Left lung (tissue), 10 donors: ENCODE results near the gene CRTC1. TPM values are rescaled to one million over a fixed set of nuclear protein-coding genes. Genes with fewer than 3 reads are reported as not detected.

Experiments
- ATAC-seq: fragments of 200-7000 bp; cut with Tn5 transposase; one replicate; pipeline ENCODE4 v1.9.1; 2020; ENCODE audit warnings: moderate library complexity
- DNase-seq, 4 donors: peaks; one replicate each; pipeline ENCODE4 v3.0.0-alpha.2; 2013 to 2020
- H3K27ac ChIP-seq, 2 donors: fragments of 200-600 bp; sonication (generic) in 1 of 2; one replicate each; pipeline versions ENCODE4 v1.5.0 to v1.8.0; 2020 to 2021
- H3K27me3 ChIP-seq, 2 donors: fragments of 200-600 bp; sonication (generic) in 1 of 2; one replicate each; pipeline versions ENCODE4 v1.5.0 to v1.8.0; 2020 to 2021
- H3K36me3 ChIP-seq, 2 donors: fragments of 200-600 bp; sonication (generic) in 1 of 2; one replicate each; pipeline versions ENCODE4 v1.5.0 to v1.8.0; 2020 to 2021
- H3K4me1 ChIP-seq, 2 donors: fragments of 200-600 bp; one replicate each; pipeline ENCODE4 v1.8.0; 2021
- H3K4me3 ChIP-seq, 2 donors: fragments of 200-600 bp; sonication (generic) in 1 of 2; one replicate each; pipeline versions ENCODE4 v1.5.0 to v1.8.0; 2020 to 2021; ENCODE audit warnings: mild to moderate bottlenecking in 1 of 2
- H3K9me3 ChIP-seq, 2 donors: fragments of 200-600 bp; sonication (generic) in 1 of 2; one replicate each; pipeline versions ENCODE4 v1.5.0 to v1.8.0; 2020 to 2021
- CTCF ChIP-seq, 2 donors: fragments of 200-600 bp; sonication (generic) in 1 of 2; IDR thresholded peaks; one replicate each; pipeline versions ENCODE4 v1.5.0 to v1.8.0; 2021; ENCODE audit warnings: antibody characterized with exemption in 2 of 2
- intact Hi-C, 2 donors: fragments of 100-400 bp; cut with DNase I; formaldehyde crosslinking; loops; one replicate each; pipeline versions ENCODE4 v1.11.2 to v1.14.2; 2022
- polyA plus RNA-seq, 6 donors: library from polyadenylated mRNA; unstranded; fragments of 120-200 nt; gene quantifications; one replicate each; pipeline ENCODE4 v1.2.1, GENCODE V29; 2013; ENCODE audit not compliant: insufficient read length in 6 of 6
- total RNA-seq, 2 donors: library from RNA; stranded (reverse); fragmentation: NEBNext Ultra II Directional; extraction: Animal tissue kit (Norgen Biotek cat#: 25700); gene quantifications; one replicate each; pipeline ENCODE4 v1.2.1, GENCODE V29; 2021
- donor health status: DM: no; HTN: yes; CAD: no.
- donor health status: DM: no; HTN: no; CAD: no.

Gene CRTC1
- total and polyA plus RNA-seq, 8 donors, result 11.3 to 23.9 (median 14.6) TPM

- H3K27ac ChIP-seq, result no peak overlapping the region
- DNase-seq (no peak), ATAC-seq (no peak)
- no peak overlapping the region for H3K4me3 ChIP-seq
- TF ChIP-seq CTCF (IDR thresholded peaks at IDR 0.05), result no peak
- H3K36me3 ChIP-seq, result no peaks in the 10 kb centered on the region
- intact Hi-C loops, result no loop called here
- peaks cover 11 to 38% of the 10 kb centered on the region in 2 donors for H3K4me1 ChIP-seq
- H3K27me3 ChIP-seq, result no peaks in the 10 kb centered on the region
- no peaks in the 10 kb centered on the region for H3K9me3 ChIP-seq
Measured at GRCh38 chr19:18651733-18652132, 31.7 kb upstream of the CRTC1 start.

- DNase-seq (no peak), ATAC-seq (no peak)
- H3K36me3 ChIP-seq, result no peaks in the 10 kb centered on the region
- no peak overlapping the region for H3K27ac ChIP-seq
- H3K9me3 ChIP-seq, result no peaks in the 10 kb centered on the region
- H3K4me1 ChIP-seq, result peaks cover 11 to 31% of the 10 kb centered on the region in 2 donors
- intact Hi-C loops, result no loop called here
- H3K4me3 ChIP-seq, result no peak overlapping the region
- TF ChIP-seq CTCF (IDR thresholded peaks at IDR 0.05), result no peak
- no peaks in the 10 kb centered on the region for H3K27me3 ChIP-seq
Measured at GRCh38 chr19:18653853-18654252, 29.6 kb upstream of the CRTC1 start.

GRCh38 chr19:18654469-18654868 lies 29.0 kb upstream of the CRTC1 start:
- no peak for TF ChIP-seq CTCF (IDR thresholded peaks at IDR 0.05)
- Histone ChIP-seq H3K27me3 (no peaks in the 10 kb centered on the region), H3K4me1 (peaks cover 10 to 31% of the 10 kb centered on the region in 2 donors), H3K4me3 (no peak overlapping the region), H3K9me3 (no peaks in the 10 kb centered on the region), H3K36me3 (no peaks in the 10 kb centered on the region), H3K27ac (no peak overlapping the region)
- DNase-seq, result no peak
- intact Hi-C loops, result no loop called here
- no peak for ATAC-seq

- no peaks in the 10 kb centered on the region for H3K36me3 ChIP-seq
Measured at GRCh38 chr19:18655173-18655844, 28.2 kb upstream of the CRTC1 start.

More at GRCh38 chr19:18655173-18655844, 28.2 kb upstream of the CRTC1 start:
- intact Hi-C loops, result no loop called here
- H3K27ac ChIP-seq, result no peak overlapping the region
- no peak overlapping the region for H3K4me3 ChIP-seq
- DNase-seq, result no peak
- TF ChIP-seq CTCF (IDR thresholded peaks at IDR 0.05), result no peak
- peaks cover 10 to 30% of the 10 kb centered on the region in 2 donors for H3K4me1 ChIP-seq
- ATAC-seq, result no peak
- no peaks in the 10 kb centered on the region for H3K9me3 ChIP-seq
- no peaks in the 10 kb centered on the region for H3K27me3 ChIP-seq
